Choroid plexus epithelial cell (primary cell): ENCODE results near the gene RBM47.
"Not testable (repeated sequence)": the region's sequence is repeated elsewhere in the genome, so short reads cannot be mapped to it uniquely, and the experiment has no call there.

Source experiments
- DNase-seq: peaks from one replicate; pipeline ENCODE4 v3.0.0-alpha.2; 2010; ENCODE audit warnings: low read depth
- H3K4me3 ChIP-seq: 2 replicates; pipeline ENCODE4 v1.5.1; 2011; ENCODE audit warnings: low read depth, mild to moderate bottlenecking, control low read depth, low read length, moderate library complexity
- TF ChIP-seq, protein P1 (sequence below): conservative IDR thresholded peaks from 2 replicates; pipeline ENCODE4 v1.5.1; 2011; ENCODE audit warnings: low read depth, mild to moderate bottlenecking, control low read depth, inconsistent platforms, low read length, moderate library complexity

The RBM47 gene

DNA sequence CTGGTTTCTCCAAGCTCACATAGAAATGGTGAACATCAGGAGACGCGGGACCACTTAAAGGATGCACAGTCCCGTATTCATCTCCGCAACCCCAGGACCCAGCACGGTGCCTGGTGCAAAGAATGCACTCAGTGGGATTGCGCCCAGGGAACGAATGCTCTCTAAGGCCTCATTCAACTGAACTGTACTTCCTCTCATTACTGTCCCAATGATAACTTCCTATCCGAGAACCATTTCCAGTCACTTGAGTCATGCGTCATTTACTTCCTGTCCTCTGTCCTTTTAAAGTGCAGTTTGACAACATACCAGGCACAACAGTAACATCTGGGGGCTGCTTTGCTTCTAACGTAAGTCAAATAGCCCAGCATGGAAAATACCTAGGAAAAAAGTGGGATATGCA lies 75.7 kb downstream of the RBM47 start:
- H3K4me3 ChIP-seq, result no peak overlapping the region
- no peak for DNase-seq

DNA sequence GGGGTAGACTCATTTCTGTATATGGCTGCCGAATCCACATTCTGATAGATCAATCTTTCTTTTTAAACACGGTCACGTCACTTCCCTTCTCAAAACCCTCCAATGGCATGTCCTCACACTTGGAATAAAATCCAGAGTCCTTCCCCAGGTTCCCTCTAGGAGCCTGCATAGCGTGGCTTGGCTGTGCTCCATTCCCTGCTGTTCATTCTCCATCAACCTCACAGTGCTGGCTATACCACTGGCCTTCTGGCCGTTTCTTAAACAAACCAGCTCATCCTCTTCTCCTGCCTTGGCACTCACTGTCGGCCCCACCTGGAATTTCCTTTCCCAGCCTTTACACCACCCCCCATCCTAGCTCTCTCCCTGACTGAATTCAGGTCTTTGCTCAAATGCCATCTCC lies 77.1 kb downstream of the RBM47 start:
- TF ChIP-seq, protein P1, sequence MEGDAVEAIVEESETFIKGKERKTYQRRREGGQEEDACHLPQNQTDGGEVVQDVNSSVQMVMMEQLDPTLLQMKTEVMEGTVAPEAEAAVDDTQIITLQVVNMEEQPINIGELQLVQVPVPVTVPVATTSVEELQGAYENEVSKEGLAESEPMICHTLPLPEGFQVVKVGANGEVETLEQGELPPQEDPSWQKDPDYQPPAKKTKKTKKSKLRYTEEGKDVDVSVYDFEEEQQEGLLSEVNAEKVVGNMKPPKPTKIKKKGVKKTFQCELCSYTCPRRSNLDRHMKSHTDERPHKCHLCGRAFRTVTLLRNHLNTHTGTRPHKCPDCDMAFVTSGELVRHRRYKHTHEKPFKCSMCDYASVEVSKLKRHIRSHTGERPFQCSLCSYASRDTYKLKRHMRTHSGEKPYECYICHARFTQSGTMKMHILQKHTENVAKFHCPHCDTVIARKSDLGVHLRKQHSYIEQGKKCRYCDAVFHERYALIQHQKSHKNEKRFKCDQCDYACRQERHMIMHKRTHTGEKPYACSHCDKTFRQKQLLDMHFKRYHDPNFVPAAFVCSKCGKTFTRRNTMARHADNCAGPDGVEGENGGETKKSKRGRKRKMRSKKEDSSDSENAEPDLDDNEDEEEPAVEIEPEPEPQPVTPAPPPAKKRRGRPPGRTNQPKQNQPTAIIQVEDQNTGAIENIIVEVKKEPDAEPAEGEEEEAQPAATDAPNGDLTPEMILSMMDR, result no peak
- H3K4me3 ChIP-seq, result no peak overlapping the region
- no peak for DNase-seq

More for the DNA sequence above, 75.7 kb downstream of the RBM47 start:
- TF ChIP-seq, protein P1, result no peak

DNA sequence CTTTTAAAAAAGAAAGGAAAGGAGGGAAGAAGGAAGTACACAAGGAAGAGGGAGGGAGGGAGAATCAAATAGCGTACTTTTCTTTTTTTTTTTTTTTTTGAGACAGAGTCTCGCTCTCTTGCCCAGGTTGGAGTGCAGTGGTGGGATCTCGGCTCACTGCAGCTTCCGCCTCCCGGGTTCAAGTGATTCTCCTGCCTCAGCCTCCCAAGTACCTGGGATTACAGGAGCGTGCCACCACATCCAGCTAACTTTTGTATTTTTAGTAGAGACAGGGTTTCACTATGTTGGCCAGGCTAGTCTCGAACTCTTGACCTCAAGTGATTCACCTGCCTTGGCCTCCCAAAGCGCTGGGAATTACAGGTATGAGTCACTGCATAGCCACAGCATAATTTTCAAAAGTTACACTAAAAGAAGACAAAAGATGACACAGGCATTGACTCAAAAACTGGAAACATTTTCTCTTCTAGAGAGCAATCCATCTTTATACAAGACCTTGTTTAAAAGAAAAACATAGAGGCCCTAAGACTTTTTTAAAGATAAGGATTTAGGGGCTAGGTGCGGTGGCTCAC lies 78.0 kb downstream of the RBM47 start:
- not testable (repeated sequence) for DNase-seq
- H3K4me3 ChIP-seq, result peak overlapping the region; percentile 44

DNA sequence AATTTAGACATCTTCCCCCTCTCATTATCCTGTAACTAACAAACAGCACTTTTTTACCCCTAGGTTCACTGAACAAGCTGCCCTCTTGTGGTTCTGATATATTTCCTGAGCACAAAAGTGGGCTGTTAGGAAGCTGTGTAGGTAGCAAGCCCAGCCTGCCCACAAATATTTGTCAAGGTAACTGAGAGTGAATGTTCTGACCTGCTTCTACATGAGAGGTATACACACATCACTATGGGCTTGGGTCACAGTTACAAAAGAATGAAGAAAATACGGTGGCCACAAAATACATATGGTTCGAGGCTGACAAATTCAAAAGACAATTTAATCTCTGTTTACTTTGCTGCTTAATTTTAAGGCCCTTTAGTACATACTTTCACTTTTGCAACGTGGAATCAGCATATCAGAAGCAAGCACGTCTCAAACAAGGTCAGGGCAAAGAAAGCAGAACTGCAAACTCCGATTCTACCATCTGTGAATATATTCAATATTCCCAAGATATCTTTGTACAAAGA lies 78.7 kb downstream of the RBM47 start:
- TF ChIP-seq, protein P1, result peak; percentile 59
- DNase-seq, result peak; percentile 72
- peak overlapping the region; percentile 44 for H3K4me3 ChIP-seq

DNA sequence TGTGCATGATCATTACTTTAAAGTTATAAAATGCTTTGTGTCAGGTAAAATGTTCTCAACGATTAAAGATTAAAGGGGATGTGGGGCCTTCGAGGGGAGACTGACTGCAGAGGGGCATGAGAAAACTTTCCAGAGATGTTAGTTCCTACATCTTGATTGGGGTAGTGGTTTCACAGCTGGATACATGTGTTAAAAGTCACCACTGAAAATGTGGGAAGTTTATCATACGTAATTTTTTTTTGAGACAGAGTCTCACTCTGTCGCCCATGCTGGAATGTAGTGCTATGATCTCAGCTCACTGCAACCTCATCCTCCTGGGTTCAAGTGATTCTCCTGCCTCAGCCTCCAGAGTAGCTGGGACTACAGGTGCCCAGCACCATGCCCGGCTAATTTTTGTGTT lies 79.5 kb downstream of the RBM47 start:
- DNase-seq, result no peak
- TF ChIP-seq, protein P1, result no peak
- H3K4me3 ChIP-seq, result no peak overlapping the region

DNA sequence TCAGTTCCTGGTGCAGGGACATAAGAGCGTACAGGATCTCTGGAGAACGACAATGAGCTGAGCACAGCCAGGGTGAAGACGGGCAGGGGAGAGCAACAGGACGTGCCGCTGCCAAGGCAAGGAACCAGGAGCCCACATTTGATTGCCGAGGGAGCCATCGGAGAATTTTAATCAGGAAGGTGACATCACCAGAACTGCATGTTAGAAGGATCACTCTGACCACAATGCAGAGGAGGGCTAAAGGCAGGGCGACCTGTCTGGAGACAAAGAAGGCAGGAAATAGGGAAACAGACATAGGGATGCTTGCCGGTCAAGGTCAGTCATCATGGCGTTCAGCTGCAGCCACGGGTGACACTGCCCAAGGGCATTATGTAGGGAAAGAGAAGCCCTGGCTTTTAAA lies 81.4 kb downstream of the RBM47 start:
- peak; percentile 31 for DNase-seq
- TF ChIP-seq, protein P1, result no peak
- no peak overlapping the region for H3K4me3 ChIP-seq

DNA sequence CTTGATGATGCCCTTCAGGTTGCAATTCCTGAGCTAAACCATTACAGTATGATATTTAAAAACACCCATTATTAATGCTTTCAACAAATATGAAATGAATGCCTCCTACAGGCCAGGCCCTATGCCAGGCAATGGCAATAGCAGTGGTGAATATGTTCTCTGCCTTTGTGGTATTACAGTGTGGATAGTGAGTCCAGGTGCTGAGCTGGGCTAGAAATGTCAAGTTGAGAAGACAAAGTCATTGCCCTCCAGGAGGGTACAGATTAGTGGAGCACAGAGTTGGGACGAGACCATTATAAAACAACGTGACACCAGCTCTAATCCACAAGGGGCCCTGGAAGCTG lies 81.9 kb downstream of the RBM47 start:
- no peak overlapping the region for H3K4me3 ChIP-seq
- DNase-seq, result no peak
- TF ChIP-seq, protein P1, result peak; percentile 14
